GM06990 (cell line): ENCODE measurements around the gene CTIF.

Experiments
- DNase-seq: peaks from one replicate; pipeline ENCODE4 v3.0.0-alpha.2; 2011; ENCODE audit not compliant: insufficient read length; ENCODE audit errors: extremely low read depth
- H3K27me3 ChIP-seq: replicated peaks from 2 replicates; pipeline ENCODE4 v1.6.0; 2011; ENCODE audit warnings: low read length; ENCODE audit not compliant: control insufficient read depth, insufficient read depth
- H3K36me3 ChIP-seq: 2 replicates; pipeline ENCODE4 v1.5.1; 2011; ENCODE audit warnings: low read length; ENCODE audit not compliant: control insufficient read depth, insufficient read depth
- H3K4me3 ChIP-seq: replicated peaks from 2 replicates; pipeline ENCODE4 v1.5.1; 2011; ENCODE audit warnings: low read depth, mild to moderate bottlenecking, control low read depth, low read length
- TF ChIP-seq, protein P1 (sequence below): IDR thresholded peaks from 2 replicates; pipeline ENCODE4 v1.5.1; 2011; ENCODE audit warnings: low read length, control low read depth, mild to moderate bottlenecking, inconsistent platforms; ENCODE audit not compliant: insufficient read depth, poor library complexity, severe bottlenecking

CTIF gene

DNA sequence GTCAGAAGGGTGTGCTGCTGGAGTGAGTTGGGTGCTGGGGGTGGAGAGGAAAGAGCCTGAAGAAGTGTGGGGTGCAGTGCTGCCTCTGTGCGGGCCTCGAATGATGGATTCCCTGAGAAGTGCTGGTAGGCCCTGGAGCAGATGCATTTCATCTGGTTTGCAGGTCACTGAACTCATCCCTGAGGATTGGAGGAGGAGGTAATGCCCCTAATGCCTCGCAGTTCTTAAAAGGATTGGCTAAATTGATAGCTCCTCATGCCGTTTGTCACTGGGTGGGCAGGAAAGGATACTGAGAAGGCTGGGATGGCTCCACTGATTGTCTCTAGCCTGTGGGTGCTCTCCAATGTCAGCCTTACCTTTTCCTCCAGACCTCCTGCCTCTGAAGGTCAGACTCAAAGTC lies 74.1 kb downstream of the CTIF start:
- DNase-seq = no peak
- Histone ChIP-seq H3K4me3 (no peak overlapping the region), H3K36me3 (no peaks in the 10 kb centered on the region), H3K27me3 (no peaks in the 10 kb centered on the region)
- TF ChIP-seq, protein P1, sequence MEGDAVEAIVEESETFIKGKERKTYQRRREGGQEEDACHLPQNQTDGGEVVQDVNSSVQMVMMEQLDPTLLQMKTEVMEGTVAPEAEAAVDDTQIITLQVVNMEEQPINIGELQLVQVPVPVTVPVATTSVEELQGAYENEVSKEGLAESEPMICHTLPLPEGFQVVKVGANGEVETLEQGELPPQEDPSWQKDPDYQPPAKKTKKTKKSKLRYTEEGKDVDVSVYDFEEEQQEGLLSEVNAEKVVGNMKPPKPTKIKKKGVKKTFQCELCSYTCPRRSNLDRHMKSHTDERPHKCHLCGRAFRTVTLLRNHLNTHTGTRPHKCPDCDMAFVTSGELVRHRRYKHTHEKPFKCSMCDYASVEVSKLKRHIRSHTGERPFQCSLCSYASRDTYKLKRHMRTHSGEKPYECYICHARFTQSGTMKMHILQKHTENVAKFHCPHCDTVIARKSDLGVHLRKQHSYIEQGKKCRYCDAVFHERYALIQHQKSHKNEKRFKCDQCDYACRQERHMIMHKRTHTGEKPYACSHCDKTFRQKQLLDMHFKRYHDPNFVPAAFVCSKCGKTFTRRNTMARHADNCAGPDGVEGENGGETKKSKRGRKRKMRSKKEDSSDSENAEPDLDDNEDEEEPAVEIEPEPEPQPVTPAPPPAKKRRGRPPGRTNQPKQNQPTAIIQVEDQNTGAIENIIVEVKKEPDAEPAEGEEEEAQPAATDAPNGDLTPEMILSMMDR = no peak

DNA sequence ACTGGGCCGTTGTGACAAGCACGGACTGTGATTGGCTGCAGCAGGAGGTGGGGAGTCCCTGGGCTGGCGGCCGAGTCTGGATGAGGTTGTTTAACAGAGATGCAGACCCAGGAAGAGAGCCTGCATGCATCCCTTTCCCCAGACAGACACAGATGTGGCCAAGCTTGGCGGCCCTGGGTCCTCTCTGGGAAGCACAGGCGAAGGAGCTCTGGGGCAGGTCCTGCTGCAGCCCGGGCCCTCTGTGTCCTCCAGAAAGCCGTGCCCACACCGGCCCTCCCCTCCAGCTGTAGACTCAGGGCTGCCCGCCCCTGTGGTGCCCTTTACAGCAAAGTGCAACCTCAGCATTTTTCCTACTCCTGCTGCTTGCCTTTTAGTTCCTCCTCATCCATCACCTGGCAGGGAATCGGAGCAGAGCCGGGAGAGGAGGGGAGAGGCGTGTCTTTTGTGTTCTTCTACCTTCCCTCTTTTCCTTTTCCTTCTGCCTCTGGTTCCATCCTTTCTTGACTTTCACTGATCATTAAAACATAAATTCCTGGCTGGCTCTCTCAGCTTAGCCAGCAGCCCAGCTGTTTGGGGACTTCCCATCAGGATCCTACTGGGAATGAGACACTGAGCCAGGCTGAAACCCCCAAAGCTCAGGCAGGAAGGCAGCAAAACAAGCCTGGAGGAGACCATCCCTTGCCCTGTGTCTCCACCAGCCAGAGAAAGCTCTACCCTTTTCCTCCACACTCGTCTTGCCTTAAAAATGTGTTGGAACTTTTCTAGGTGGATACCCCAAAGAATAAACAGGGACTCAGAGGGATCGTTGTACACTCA lies 75.0 kb downstream of the CTIF start:
- TF ChIP-seq, protein P1 = no peak
- DNase-seq = no peak
- H3K4me3 ChIP-seq = no peak overlapping the region
- H3K36me3 ChIP-seq = no peaks in the 10 kb centered on the region
- H3K27me3 ChIP-seq = no peaks in the 10 kb centered on the region

DNA sequence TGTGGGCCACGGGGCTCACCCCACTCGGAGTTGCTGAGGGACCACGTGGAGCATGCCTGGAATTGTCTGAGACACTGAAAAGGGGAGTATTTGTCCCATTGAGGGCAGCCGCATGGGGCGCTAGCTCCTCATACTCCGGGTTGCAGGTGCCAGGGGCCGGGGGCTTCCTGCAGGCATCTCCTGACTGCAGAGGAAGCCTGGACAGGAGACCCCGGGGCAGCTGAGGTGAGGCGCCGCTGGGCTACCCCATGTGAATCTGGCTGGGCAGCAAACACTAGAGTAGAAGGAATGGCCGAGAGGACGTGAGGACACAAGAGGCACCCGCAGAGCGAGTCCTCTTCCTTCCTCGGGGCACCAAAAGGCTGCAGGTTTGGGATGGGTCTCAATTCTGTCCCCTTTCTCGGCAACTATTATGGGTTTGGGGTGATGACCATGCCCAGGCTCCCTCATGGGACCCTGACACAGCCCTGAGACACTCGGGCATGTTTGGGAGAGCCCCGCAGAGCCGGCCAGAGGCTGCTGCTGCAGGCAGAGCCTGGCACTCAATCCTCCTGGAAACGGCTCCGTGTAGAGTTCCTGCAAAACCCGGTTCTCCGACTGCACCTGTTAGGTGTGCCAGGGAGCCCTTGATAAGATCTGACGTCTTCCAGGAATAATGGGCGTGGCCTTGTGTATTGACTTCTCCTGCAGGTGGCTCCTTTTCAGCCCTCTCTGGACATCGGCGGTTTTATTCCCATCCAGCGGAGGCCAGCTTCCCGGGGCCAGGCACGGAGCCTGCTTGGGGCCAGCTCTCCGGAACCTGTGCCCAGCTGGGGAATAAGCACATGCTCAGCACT lies 77.0 kb downstream of the CTIF start:
- DNase-seq = no peak
- TF ChIP-seq, protein P1 = no peak
- no peak overlapping the region for H3K4me3 ChIP-seq
- no peaks in the 10 kb centered on the region for H3K27me3 ChIP-seq
- no peaks in the 10 kb centered on the region for H3K36me3 ChIP-seq

DNA sequence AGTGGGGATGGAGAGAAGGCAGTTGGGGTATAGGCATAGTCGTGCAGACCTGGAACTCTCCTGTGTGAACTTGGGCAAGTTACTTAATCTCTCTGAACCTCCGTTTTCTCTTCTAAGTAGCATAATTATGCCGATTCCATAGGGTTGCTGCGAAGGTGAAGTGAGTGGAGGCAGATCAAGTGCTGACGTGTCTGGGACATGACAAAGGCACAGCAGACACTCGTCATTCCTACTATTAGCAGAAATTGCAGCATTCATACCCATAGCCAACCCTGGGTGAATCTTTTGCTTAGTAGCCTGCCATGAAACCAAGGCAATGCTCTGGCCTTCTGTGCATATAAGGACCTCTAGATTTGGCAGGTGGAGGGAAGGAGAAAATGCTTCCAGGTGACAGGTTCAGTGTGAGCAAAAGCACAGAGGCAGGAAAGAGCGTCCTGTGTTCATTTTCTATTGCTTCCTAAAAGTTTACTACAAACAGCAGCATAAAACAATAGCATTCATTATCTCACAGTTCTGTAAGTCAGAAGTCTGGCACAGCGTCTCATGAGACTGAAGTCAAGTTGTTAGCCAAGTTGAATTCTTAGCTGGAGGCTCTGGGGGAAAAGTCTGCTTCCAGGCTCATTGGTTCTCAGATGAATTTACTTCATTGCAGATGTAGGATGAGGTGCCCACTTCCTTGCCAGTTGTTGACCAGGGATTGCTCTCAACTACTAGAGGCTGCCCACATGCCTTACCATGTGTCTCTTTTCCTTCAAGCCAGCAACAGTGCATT lies 77.8 kb downstream of the CTIF start:
- Histone ChIP-seq H3K36me3 (no peaks in the 10 kb centered on the region), H3K4me3 (no peak overlapping the region)
- TF ChIP-seq, protein P1 = no peak

DNA sequence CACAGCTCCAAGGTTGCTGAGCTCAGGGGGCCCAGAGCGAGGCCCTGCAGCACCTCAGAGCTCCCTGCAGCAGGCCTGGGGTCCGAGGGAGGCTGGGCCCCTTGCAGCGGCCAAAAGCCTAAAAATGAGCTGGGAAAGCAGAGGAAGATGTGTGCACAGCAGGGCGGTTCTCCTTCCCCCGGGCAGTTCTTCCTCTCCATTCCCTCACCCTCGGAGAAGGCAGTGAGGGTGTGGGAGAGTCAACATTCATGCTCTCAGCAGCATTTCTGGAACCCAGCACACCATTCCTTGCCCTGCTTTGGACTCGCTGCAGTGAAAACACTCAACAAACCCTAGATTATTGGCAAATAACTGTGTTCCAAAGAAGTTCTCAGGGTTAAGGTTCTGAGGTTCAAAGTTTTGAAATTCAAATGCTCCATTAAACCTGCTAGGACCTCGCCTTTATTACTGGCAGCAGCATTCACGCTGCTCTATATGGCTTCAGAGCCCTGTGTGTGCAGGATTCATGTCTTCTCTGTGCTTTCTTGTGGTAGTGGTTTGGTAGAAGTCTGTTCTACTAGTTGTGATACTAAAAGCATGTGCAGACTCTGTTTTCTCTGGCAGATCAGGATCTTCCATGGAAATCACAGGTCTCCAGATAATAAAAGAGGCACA lies 79.1 kb downstream of the CTIF start:
- TF ChIP-seq, protein P1 = no peak
- H3K27me3 ChIP-seq = no peaks in the 10 kb centered on the region
- H3K36me3 ChIP-seq = no peaks in the 10 kb centered on the region
- DNase-seq = no peak
- no peak overlapping the region for H3K4me3 ChIP-seq

More for the DNA sequence above, 77.8 kb downstream of the CTIF start:
- no peaks in the 10 kb centered on the region for H3K27me3 ChIP-seq
- no peak for DNase-seq
